Muscle layer of duodenum (tissue), 2 donors: Measurements from ENCODE around the gene ZNF8.
A peak's percentile ranks its signal among the peaks of the same experiment; 100 is the strongest.
"Not testable (repeated sequence)": the region's sequence is repeated elsewhere in the genome, so short reads cannot be mapped to it uniquely, and the experiment has no call there.

Experiments
- H3K27ac ChIP-seq: one replicate; pipeline ENCODE4 v1.7.0; 2013; ENCODE audit warnings: mild to moderate bottlenecking, low read length
- H3K27me3 ChIP-seq: one replicate; pipeline ENCODE4 v1.7.0; 2013; ENCODE audit warnings: low read depth, mild to moderate bottlenecking, control low read depth, low read length
- H3K36me3 ChIP-seq, 2 donors: one replicate each; pipeline ENCODE4 v1.7.0; 2013; ENCODE audit warnings: low read length in 2 of 2, control low read depth in 1 of 2, mild to moderate bottlenecking in 1 of 2; ENCODE audit not compliant: insufficient read depth in 2 of 2, control insufficient read depth in 1 of 2
- H3K4me1 ChIP-seq, 2 donors: one replicate each; pipeline ENCODE4 v1.7.0; 2013; ENCODE audit warnings: low read length in 2 of 2, mild to moderate bottlenecking in 2 of 2, control low read depth in 1 of 2, moderate library complexity in 1 of 2; ENCODE audit not compliant: insufficient read depth in 2 of 2, control insufficient read depth in 1 of 2
- H3K4me3 ChIP-seq, 2 donors: one replicate each; pipeline ENCODE4 v1.7.0; 2013; ENCODE audit warnings: low read length in 2 of 2, low read depth in 1 of 2, mild to moderate bottlenecking in 1 of 2
- H3K9me3 ChIP-seq, 2 donors: one replicate each; pipeline ENCODE4 v1.7.0; 2013; ENCODE audit warnings: low read length in 2 of 2, control low read depth in 1 of 2, mild to moderate bottlenecking in 1 of 2; ENCODE audit not compliant: control insufficient read depth in 1 of 2
- donor health status: healthy.

Gene ZNF8

GRCh38 chr19:58296104-58296503, 17.3 kb downstream of the ZNF8 start:
- Histone ChIP-seq H3K4me1 (no peaks in the 10 kb centered on the region), H3K9me3 (peaks cover 28 to 40% of the 10 kb centered on the region in 2 donors), H3K27ac (no peak overlapping the region), H3K27me3 (no peaks in the 10 kb centered on the region), H3K36me3 (peaks cover 38 to 92% of the 10 kb centered on the region in 2 donors), H3K4me3 (peak overlapping the region in 1 of 2 donors; percentile 40)

DNA sequence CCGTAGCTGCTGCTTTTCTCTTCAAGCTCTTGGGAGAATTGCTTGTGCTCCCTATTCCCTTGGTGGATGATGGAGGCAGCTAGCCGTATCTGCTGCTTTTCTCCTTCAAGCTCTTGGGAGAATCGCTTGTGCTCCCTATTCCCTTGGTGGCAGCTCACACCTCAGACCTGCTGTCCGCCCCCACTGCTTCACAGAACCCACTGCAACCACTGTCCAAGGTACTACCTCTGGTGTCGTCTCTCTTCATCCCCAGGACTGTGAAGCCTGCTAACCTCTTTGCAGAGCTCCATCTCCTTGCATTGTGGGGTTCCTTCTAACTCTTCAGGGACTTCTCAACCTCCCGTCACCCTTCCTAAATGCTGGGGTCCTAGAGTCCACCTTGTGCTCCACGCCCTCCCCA, 21.9 kb downstream of the ZNF8 start:
- peaks cover 0 to 53% of the 10 kb centered on the region in 2 donors for H3K36me3 ChIP-seq
- peaks cover 3 to 13% of the 10 kb centered on the region in 2 donors for H3K9me3 ChIP-seq
- H3K27ac ChIP-seq: no peak overlapping the region

GRCh38 chr19:58304255-58304654, 25.5 kb downstream of the ZNF8 start:
- H3K4me3 ChIP-seq: no peak overlapping the region
- no peaks in the 10 kb centered on the region for H3K27me3 ChIP-seq
- H3K4me1 ChIP-seq: peaks cover 0 to 8% of the 10 kb centered on the region in 2 donors
- H3K9me3 ChIP-seq: peaks cover 0 to 3% of the 10 kb centered on the region in 2 donors
- peaks cover 19 to 46% of the 10 kb centered on the region in 2 donors for H3K36me3 ChIP-seq
- H3K27ac ChIP-seq: no peak overlapping the region

More for the DNA sequence above, 21.9 kb downstream of the ZNF8 start:
- peak overlapping the region in 1 of 2 donors; percentile 41 for H3K4me3 ChIP-seq
- H3K4me1 ChIP-seq: no peaks in the 10 kb centered on the region
- H3K27me3 ChIP-seq: no peaks in the 10 kb centered on the region

- Histone ChIP-seq H3K4me3 (peak overlapping the region; percentile 89 to 94), H3K4me1 (peaks cover 0 to 8% of the 10 kb centered on the region in 2 donors), H3K36me3 (peaks cover 24 to 43% of the 10 kb centered on the region in 2 donors), H3K27ac (peak overlapping the region; percentile 85), H3K27me3 (no peaks in the 10 kb centered on the region), H3K9me3 (peaks cover 0 to 3% of the 10 kb centered on the region in 2 donors)
Observed at GRCh38 chr19:58304748-58305064, 26.0 kb downstream of the ZNF8 start.

- Histone ChIP-seq H3K27ac (peak within 1 kb of the TSS; percentile 85), H3K27me3 (no peaks in the 10 kb centered on the region), H3K36me3 (peaks cover 24 to 37% of the 10 kb centered on the region in 2 donors), H3K4me3 (peak within 1 kb of the TSS; percentile 89 to 94), H3K9me3 (peaks cover 0 to 3% of the 10 kb centered on the region in 2 donors), H3K4me1 (peaks cover 0 to 8% of the 10 kb centered on the region in 2 donors)
Observed at GRCh38 chr19:58305065-58305931, 26.5 kb downstream of the ZNF8 start, which contains the start of gene ERVK3-1. TSS of gene ERVK3-1 (plus strand) at chr19:58305377. CDS start at chr19:58312169, 6,792 bp downstream.

- Histone ChIP-seq H3K36me3 (peaks cover 24 to 31% of the 10 kb centered on the region in 2 donors), H3K27ac (peak overlapping the region; percentile 77), H3K9me3 (no peaks in the 10 kb centered on the region), H3K4me3 (peak overlapping the region; percentile 89 to 94), H3K27me3 (no peaks in the 10 kb centered on the region), H3K4me1 (peaks cover 0 to 8% of the 10 kb centered on the region in 2 donors)
Observed at GRCh38 chr19:58305932-58306323, 27.2 kb downstream of the ZNF8 start.

DNA sequence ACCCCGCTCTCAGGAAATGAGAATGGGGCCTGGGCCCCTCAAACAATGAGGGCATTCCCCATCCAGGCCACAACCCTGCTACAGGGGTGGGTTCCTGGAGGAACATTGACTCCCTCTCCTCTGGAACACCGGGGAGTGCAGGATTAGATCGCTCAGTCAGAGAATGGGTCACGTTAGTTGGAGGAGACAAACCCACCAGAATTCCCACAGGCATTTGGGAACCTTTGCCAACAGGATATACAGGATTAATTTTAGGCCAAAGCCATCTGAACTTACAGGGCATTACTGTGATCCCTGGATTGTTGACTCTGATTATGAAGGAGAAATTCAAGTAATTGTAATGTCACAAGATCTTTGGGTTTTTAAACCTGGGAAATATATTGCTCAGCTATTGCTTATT, 29.0 kb downstream of the ZNF8 start:
- Histone ChIP-seq H3K4me1 (peaks cover 0 to 8% of the 10 kb centered on the region in 2 donors), H3K4me3 (no peak overlapping the region), H3K9me3 (no peaks in the 10 kb centered on the region), H3K27ac (no peak overlapping the region), H3K36me3 (peaks cover 34 to 39% of the 10 kb centered on the region in 2 donors), H3K27me3 (no peaks in the 10 kb centered on the region)

GRCh38 chr19:58310685-58311084, 31.9 kb downstream of the ZNF8 start:
- H3K4me3 ChIP-seq, H3K4me1 ChIP-seq, H3K27me3 ChIP-seq, H3K9me3 ChIP-seq, H3K27ac ChIP-seq: not testable (repeated sequence)
- peaks cover 44 to 65% of the 10 kb centered on the region in 2 donors for H3K36me3 ChIP-seq

- peaks cover 44 to 69% of the 10 kb centered on the region in 2 donors for H3K36me3 ChIP-seq
- no peak overlapping the region for H3K27ac ChIP-seq
- H3K4me1 ChIP-seq: peaks cover 0 to 2% of the 10 kb centered on the region in 2 donors
- no peaks in the 10 kb centered on the region for H3K9me3 ChIP-seq
- no peak overlapping the region for H3K4me3 ChIP-seq
- H3K27me3 ChIP-seq: no peaks in the 10 kb centered on the region
Observed at GRCh38 chr19:58311345-58311865, 32.6 kb downstream of the ZNF8 start.

- Histone ChIP-seq H3K4me3 (no peak overlapping the region), H3K27me3 (no peaks in the 10 kb centered on the region), H3K36me3 (peaks cover 26 to 56% of the 10 kb centered on the region in 2 donors), H3K4me1 (no peaks in the 10 kb centered on the region), H3K27ac (no peak overlapping the region), H3K9me3 (no peaks in the 10 kb centered on the region)
Observed at GRCh38 chr19:58315580-58315979, 36.8 kb downstream of the ZNF8 start.

DNA sequence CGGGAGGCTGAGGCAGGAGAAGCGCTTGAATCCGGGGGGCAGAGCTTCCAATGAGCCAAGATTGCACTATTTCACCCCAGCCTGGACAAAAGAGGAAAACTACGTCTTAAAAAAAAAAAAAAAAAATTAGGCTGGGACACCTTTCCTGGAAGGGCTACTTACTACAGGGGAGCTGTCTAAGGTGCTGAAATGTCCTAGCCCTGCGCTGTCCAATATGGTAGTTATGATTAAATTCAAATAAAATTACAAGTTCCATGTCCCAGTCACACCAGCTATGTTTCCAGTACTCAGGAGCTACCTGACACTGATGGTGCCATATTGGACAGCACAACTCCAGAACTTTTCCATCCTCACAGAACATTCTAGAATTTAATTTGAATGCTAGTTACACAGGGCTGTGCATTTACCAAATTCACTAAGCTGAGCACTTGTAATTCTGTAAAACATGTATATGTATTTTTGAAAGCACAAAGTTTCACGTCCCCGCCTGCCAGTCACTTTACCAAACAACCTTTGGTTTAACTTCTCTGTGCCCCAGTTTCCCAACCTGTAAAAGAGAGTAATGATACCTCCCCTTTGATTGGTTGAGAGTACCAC, 38.8 kb downstream of the ZNF8 start:
- Histone ChIP-seq H3K27ac (no peak overlapping the region), H3K4me1 (no peaks in the 10 kb centered on the region), H3K36me3 (peaks cover 18 to 44% of the 10 kb centered on the region in 2 donors), H3K4me3 (no peak overlapping the region), H3K27me3 (no peaks in the 10 kb centered on the region), H3K9me3 (no peaks in the 10 kb centered on the region)
